Spleen (tissue), 7 donors: Measurements from ENCODE around the gene PDZD8.
"Not testable (repeated sequence)": the region's sequence is repeated elsewhere in the genome, so short reads cannot be mapped to it uniquely, and the experiment has no call there.

Experiments
- POLR2A ChIP-seq, 3 donors: fragments of 450-650 bp; IDR thresholded peaks; one replicate each; pipeline ENCODE4 v1.5.1; 2017; ENCODE audit warnings: antibody characterized with exemption in 3 of 3, mild to moderate bottlenecking in 1 of 3
- POLR2AphosphoS5 ChIP-seq, 3 donors: sonication (generic); formaldehyde crosslinking; IDR thresholded peaks; one replicate each; pipeline ENCODE4 v1.5.1; 2017; ENCODE audit warnings: antibody characterized with exemption in 3 of 3
- TF ChIP-seq, protein P1 (sequence below), 11 experiments: fragments of 200-600 bp in 7 of 11; fragments of 450-650 bp in 4 of 11; sonication (generic) in 4 of 11; IDR thresholded peaks in 8 of 11; conservative IDR thresholded peaks in 3 of 11; 1 replicate in 7 of 11; 2 replicates in 4 of 11; pipeline versions ENCODE4 v1.4.0 to v1.8.0; 2016 to 2021; ENCODE audit warnings: antibody characterized with exemption in 11 of 11, inconsistent platforms in 4 of 11, mild to moderate bottlenecking in 1 of 11
- donor health status: DM: no; HTN: no; CAD: no; lungs with moderate emphysema.
- donor health status: DM: no; HTN: no; CAD: no.
- donor health status: DM: no; HTN: no; CAD: no.

DNA sequence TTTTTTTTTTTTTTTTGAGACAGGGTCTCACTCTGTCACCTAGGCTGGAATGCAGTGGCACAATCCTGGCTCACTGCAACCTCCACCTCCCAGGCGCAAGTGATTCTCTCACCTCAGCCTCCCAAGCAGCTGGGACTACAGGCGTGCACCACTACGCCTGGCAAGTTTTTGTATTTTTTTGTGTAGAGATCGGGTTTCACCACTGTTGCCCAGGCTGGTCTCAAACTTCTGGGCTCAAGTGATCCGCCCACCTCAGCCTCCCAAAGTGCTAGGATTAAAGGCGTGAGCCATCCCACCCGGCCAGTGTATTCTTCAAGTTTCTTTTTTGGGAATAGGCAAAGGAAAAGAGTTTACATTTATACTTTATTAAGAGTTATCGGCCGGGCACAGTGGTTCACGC lies 84.4 kb downstream of the PDZD8 start:
- TF ChIP-seq POLR2AphosphoS5, POLR2A (IDR thresholded peaks at IDR 0.05): not testable (repeated sequence)
- TF ChIP-seq, protein P1, sequence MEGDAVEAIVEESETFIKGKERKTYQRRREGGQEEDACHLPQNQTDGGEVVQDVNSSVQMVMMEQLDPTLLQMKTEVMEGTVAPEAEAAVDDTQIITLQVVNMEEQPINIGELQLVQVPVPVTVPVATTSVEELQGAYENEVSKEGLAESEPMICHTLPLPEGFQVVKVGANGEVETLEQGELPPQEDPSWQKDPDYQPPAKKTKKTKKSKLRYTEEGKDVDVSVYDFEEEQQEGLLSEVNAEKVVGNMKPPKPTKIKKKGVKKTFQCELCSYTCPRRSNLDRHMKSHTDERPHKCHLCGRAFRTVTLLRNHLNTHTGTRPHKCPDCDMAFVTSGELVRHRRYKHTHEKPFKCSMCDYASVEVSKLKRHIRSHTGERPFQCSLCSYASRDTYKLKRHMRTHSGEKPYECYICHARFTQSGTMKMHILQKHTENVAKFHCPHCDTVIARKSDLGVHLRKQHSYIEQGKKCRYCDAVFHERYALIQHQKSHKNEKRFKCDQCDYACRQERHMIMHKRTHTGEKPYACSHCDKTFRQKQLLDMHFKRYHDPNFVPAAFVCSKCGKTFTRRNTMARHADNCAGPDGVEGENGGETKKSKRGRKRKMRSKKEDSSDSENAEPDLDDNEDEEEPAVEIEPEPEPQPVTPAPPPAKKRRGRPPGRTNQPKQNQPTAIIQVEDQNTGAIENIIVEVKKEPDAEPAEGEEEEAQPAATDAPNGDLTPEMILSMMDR (IDR thresholded peaks at IDR 0.05 in 8 of 11, conservative IDR thresholded peaks at IDR 0.05 in 3 of 11) = not testable (repeated sequence)
